ENCODE results near the gene RLBP1.

Gene RLBP1

DNA sequence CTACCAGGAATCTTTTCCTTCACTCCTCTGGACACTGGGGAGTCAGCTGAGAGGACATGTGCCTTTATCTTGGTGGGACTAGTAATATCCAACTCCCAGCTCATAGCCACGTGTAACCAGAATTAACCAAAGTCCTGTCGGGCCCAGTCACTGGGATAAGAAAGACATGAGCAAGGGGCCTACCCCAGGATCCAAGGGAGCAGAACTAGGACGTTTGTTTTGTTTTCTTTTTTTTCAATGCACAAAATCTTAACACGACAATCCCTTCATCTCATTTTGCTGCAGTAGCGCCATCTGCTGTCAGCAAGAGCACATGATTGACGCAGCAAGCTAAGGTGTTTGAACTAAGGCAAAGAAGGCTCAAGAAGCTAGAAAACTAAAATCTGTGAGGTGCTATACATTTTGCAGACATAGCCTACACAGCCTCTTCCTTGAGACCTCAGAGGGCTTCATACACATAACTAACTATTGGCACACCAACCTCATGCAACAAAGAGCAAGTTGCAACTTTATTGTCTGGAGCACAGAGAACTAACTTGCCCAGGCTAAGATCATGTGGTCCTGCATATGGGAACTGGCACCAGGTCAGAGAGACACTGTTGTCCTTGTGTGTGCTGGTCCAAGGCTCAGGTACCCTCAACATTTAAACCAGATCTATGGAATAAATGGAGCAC lies 43.6 kb downstream of the RLBP1 start:
- peak; percentile 3 for DNase-seq

DNA sequence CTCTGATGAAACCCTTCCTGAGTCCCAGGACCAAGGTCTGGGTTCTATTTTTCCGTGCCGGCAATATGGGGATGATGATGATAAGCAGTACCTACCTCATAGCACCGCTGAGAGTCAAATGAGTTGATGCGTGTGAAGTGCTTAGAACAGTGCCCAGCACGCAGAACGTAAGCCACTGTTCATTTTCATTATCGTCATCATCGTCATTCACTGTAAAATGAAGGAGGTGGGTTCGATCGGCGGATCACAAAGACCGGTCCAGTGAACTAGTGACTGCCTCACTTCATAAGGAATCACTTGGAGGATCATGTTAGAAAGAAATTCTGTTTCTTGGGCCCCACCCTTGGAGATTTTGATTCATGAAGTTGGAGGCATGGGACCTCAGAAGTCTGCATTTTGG lies 44.3 kb downstream of the RLBP1 start:
- no peak for DNase-seq

DNA sequence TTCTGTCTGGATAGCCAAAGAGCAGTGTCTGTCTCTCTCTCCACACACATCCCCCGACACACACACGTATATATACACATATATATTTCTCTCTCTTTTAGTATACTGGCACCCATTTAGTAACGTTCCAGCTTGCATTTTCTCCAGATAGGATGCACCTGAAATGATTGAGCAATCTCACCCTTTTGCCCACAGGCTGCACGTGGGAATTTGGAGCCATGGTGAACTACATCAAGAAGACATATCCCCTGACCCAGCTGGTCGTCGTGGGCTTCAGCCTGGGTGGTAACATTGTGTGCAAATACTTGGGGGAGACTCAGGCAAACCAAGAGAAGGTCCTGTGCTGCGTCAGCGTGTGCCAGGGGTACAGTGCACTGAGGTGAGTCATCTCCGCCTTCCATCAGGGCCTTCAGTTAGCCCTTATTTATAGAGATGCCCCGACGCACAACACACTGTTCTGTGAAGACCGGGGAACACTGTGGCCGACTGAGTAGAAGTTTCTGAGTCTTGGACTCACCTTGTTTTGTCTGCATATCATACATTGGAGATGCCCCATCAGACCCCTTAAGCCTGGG lies 45.7 kb downstream of the RLBP1 start:
- DNase-seq = no peak

DNA sequence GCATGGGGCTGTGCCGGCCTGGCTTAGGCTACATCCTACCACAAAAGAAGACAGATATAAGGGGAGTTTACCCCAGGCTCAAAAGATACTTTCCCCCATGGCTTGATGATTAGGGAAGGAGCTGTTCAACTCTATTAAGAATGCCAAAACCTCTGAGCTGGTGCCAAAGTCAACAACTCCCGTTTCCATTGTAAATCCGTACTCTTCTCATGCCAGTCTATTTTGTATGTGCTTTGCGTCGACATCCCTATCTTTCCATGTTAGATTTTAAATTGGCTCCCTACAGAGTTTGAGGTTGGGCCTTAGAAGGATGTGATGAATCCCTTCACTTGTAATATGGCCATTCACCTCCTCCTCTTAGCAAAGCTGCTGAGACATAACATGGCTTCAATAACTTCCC lies 46.9 kb downstream of the RLBP1 start:
- DNase-seq = no peak

- DNase-seq = no peak
These were observed 48.5 kb downstream of the RLBP1 start for GRCh38 chr15:89172921-89173320.

DNA sequence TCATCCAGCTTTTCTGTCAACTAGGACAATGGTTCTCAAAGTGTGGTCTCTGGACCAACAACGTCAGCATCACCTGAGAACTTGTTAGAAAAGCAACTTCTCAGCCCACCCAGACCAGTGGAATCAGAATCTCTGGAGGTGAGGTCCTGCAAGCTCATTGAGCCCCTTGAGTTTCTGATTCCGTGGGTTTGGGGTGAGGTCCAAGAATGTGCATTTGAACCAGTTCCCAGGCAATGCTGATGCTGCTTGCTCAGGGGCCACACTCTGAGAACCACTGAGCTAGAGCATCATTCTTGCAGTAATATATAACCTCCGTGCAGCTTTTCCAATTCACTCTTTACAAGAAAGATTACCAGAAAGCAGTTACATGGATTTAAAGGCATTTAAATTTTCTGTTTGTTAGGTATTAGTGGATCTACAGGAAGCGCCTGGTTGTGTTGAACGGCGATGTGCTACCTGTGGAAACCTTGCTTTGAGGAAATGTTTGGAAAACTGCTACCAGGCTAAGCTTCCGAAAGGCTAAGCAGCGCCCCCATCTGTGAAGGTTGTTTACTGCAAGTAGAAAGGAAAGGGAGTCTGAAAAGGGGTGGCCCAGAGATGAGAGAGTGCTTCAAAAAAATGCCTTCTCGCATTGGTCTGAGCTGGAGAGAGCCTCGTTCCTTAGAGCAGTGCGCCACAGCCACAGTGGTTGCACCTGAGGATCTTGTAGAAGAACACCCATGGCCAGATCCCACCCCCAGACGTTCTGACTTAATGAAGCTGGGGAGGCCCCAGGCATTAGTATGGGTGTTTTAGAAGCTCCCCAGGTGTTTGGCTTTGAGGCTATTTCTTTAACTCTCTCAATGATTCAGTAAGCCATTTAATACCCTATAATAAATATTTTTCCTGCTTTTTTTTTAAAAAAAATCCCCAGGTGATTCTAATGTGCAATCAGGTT lies 50.0 kb downstream of the RLBP1 start:
- peak; percentile 21 for DNase-seq

DNA sequence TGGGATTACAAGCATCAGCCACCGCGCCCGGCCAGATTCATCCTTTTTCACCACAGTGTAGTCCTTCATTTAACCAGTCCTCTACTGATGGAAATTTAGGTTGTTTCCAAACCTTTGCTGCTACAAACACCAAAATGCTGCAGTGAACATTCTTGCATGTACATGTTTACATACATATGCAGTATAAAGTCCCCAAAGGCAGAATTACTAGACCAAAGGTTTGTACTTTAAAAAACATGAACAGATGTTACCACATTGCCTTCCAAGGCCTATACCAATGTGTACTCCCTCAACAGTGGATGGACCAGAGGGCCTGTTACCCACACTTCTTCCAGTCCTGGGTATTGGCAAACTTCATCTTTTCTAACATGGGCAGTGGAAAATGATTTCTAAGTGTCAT lies 51.0 kb downstream of the RLBP1 start:
- no peak for DNase-seq

GRCh38 chr15:89168316-89168833 lies 53.0 kb downstream of the RLBP1 start:
- no peak for DNase-seq

DNA sequence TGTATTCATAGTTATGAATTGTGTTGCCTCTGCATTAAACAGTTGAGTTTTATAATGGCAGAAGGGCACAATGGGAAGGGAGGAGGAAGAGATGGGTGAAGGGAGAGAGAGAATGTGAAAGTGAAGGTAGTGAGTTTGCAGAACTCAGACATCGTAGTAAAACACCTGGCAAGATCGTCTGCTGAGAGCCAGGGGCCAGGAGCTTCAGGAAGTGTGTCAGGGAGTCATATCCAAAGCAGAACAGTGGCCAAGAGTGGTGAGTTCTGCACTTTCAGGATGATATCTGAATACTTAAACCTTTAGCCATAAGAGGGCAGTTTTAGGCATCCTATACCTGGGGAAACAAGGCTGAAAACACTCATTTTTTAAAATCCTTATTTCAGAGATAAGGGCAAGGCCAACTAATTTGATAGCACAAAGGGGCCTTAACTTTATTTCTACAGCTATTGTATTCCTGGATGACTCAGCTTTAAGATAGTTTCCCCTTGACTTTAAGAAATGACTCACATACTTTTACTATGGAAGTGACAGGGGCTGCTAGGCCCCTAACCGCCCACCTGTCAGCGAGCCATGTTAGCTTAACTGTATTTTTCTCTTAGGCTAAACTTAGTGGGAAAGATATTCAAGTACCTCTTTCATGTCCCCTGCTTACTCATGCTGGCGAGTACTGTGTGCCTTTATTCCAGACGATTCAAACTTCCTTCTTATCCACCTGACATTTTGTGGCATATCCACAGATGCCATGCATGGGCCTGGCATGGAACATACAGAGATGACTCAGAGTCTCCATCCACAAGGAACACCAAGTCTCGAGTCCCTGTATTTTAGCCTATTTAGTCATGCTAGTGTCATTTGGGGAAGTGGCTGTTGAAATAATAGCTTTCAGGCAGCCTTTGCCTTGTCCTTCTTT lies 53.9 kb downstream of the RLBP1 start:
- DNase-seq = no peak

GRCh38 chr15:89165677-89166076 lies 55.7 kb downstream of the RLBP1 start:
- DNase-seq = no peak

DNA sequence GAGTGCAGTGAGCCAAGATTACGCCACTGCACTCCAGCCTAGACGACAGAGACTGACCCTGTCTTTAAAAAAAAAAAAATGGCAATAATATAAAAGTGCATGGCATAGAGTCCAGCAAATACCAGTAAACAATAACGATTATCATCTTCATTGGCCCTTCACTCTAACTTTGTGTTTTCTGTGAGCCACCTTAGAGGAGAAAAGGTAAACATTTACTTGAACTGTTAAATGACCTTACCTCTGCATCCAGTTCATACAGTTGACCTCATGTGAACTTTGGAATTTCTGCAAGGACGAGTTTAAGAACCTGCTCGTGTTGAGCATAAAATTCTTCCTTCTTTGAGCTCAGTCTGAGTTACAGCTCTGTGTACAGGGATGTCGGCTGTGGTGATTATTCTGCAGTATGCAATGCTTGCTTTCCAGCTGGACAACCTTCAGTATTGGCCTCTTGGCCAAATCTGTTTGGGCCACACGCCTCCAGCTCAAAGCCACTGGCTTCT lies 56.6 kb downstream of the RLBP1 start:
- DNase-seq = no peak

- no peak for DNase-seq
These were observed 57.9 kb downstream of the RLBP1 start for GRCh38 chr15:89163271-89164055.

DNA sequence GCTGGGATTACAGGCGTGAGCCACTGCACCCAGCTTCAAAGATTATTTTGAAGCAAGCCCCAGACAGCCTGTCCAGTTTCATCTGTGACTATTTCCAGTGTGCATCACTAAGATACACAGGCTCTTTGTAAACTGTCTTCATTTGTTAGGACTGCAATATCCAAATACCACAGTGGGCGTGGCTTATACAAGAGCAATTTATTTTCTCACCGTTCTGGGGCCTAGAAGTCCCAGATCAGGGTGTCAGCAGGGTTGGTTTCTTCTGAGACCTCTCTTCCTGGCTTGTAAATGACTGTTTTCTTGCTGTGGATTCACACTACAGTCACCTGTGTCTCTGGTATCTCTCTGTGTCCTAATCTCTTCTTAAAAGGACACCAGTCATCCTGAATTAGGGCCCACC lies 59.7 kb downstream of the RLBP1 start:
- no peak for DNase-seq

All from NCI-H526 treated with DMSO at 0.1 percent for 48 hours (cell line).